HEK293T (cell line): ENCODE measurements around the gene RHOC.

Source experiments
- CTCF ChIA-PET: fragments of 350-600 bp; formaldehyde crosslinking; extraction: SDS; loops from one replicate; lab custom pipeline; 2021; ENCODE audit warnings: antibody characterized with exemption, inconsistent platforms; lab: Yijun Ruan, JAX
- POLR2A ChIA-PET: fragments of 350-600 bp; formaldehyde crosslinking; extraction: SDS; loops from one replicate; lab custom pipeline; 2020; ENCODE audit warnings: antibody characterized with exemption, inconsistent platforms; lab: Yijun Ruan, JAX
- DNase-seq: peaks from one replicate; pipeline ENCODE4 v3.0.0; 2012; ENCODE audit warnings: mixed read lengths; ENCODE audit errors: extremely low spot score
- ARNT ChIP-seq: fragments of 450-650 bp; IDR thresholded peaks from 2 replicates; pipeline ENCODE4 v1.6.1; 2017; ENCODE audit warnings: mild to moderate bottlenecking
- BHLHE40 ChIP-seq: fragments of 450-650 bp; IDR thresholded peaks from 2 replicates; pipeline ENCODE4 v1.6.1; 2016; ENCODE audit warnings: mild to moderate bottlenecking, moderate library complexity, borderline replicate concordance
- CTBP1 ChIP-seq: fragments of 450-650 bp; IDR thresholded peaks from 2 replicates; pipeline ENCODE4 v1.6.1; 2016; ENCODE audit warnings: borderline replicate concordance
- ELF4 ChIP-seq: fragments of 450-650 bp; IDR thresholded peaks from 2 replicates; pipeline ENCODE4 v1.6.1; 2017; ENCODE audit warnings: antibody characterized with exemption
- FOXA1 ChIP-seq: fragments of 450-650 bp; IDR thresholded peaks from 2 replicates; pipeline ENCODE4 v1.6.1; 2016; ENCODE audit warnings: mild to moderate bottlenecking
- FOXK2 ChIP-seq: fragments of 450-650 bp; IDR thresholded peaks from 2 replicates; pipeline ENCODE4 v1.6.1; 2016; ENCODE audit warnings: mild to moderate bottlenecking
- FOXM1 ChIP-seq: fragments of 450-650 bp; IDR thresholded peaks from 2 replicates; pipeline ENCODE4 v1.6.1; 2017; ENCODE audit warnings: mild to moderate bottlenecking, borderline replicate concordance
- HDGF ChIP-seq: fragments of 450-650 bp; IDR thresholded peaks from 2 replicates; pipeline ENCODE4 v1.6.1; 2017; ENCODE audit warnings: antibody characterized with exemption, borderline replicate concordance
- L3MBTL2 ChIP-seq: fragments of 450-650 bp; conservative IDR thresholded peaks from 2 replicates; pipeline ENCODE4 v1.6.1; 2016; ENCODE audit warnings: mild to moderate bottlenecking
- LEF1 ChIP-seq: fragments of 450-650 bp; IDR thresholded peaks from 2 replicates; pipeline ENCODE4 v1.6.1; 2017; ENCODE audit warnings: mild to moderate bottlenecking, borderline replicate concordance
- NFRKB ChIP-seq: fragments of 450-650 bp; IDR thresholded peaks from 2 replicates; pipeline ENCODE4 v1.6.1; 2016; ENCODE audit warnings: mild to moderate bottlenecking, moderate library complexity
- PKNOX1 ChIP-seq: fragments of 450-650 bp; IDR thresholded peaks from 2 replicates; pipeline ENCODE4 v1.6.1; 2016
- SP1 ChIP-seq: fragments of 450-650 bp; IDR thresholded peaks from 2 replicates; pipeline ENCODE4 v1.6.1; 2017
- SUZ12 ChIP-seq: fragments of 450-650 bp; IDR thresholded peaks from 2 replicates; pipeline ENCODE4 v1.6.1; 2016; ENCODE audit warnings: mild to moderate bottlenecking
- TARDBP ChIP-seq: fragments of 450-650 bp; IDR thresholded peaks from 2 replicates; pipeline ENCODE4 v1.6.1; 2016
- ZNF384 ChIP-seq: fragments of 450-650 bp; IDR thresholded peaks from 2 replicates; pipeline ENCODE4 v1.6.1; 2016

Gene RHOC

GRCh38 chr1:112695276-112695675 lies 11.7 kb downstream of the RHOC start:
- CTCF ChIA-PET = no interaction called here
- no peak for TF ChIP-seq HDGF
- TF ChIP-seq SP1 = no peak
- TF ChIP-seq SUZ12 = no peak
- TF ChIP-seq FOXM1 = no peak
- TF ChIP-seq ARNT = no peak
- TF ChIP-seq FOXK2 = no peak
- TF ChIP-seq TARDBP = no peak
- TF ChIP-seq LEF1 = no peak
- no peak for TF ChIP-seq L3MBTL2
- POLR2A ChIA-PET = interaction anchor here (1.4 kb wide), 1 partner anchor 20 kb away, joined by 4 read pairs; no protein-coding TSS in a partner anchor

GRCh38 chr1:112694363-112694929 lies 12.5 kb downstream of the RHOC start:
- CTCF ChIA-PET = no interaction called here
- TF ChIP-seq SP1 (no peak), TARDBP (no peak), HDGF (no peak), ELF4 (no peak), LEF1 (no peak), ZNF384 (no peak), ARNT (no peak), CTBP1 (no peak), PKNOX1 (no peak), FOXM1 (no peak), BHLHE40 (no peak), FOXA1 (no peak), SUZ12 (no peak), FOXK2 (no peak), NFRKB (no peak), L3MBTL2 (no peak)
- POLR2A ChIA-PET = interaction anchor here (1.0 kb wide), 1 partner anchor 8 kb away, joined by 4 read pairs; no protein-coding TSS in a partner anchor

More at GRCh38 chr1:112695276-112695675, 11.7 kb downstream of the RHOC start:
- no peak for DNase-seq

GRCh38 chr1:112693821-112694220 lies 13.1 kb downstream of the RHOC start:
- ChIA-PET CTCF (no interaction called here), POLR2A (interaction anchor here (1.0 kb wide), 1 partner anchor 9 kb away, joined by 4 read pairs; no protein-coding TSS in a partner anchor)
- no peak for DNase-seq
- TF ChIP-seq TARDBP (no peak), PKNOX1 (no peak), L3MBTL2 (no peak), ZNF384 (no peak), FOXA1 (no peak), FOXK2 (no peak), CTBP1 (no peak), NFRKB (no peak), HDGF (no peak)

More at GRCh38 chr1:112694363-112694929, 12.5 kb downstream of the RHOC start:
- DNase-seq = no peak

GRCh38 chr1:112692681-112693080 lies 14.2 kb downstream of the RHOC start:
- no peak for DNase-seq
- ChIA-PET CTCF (no interaction called here), POLR2A (no interaction called here)
- TF ChIP-seq ELF4 = no peak
- TF ChIP-seq SP1 = no peak
- TF ChIP-seq FOXK2 = no peak
- TF ChIP-seq LEF1 = no peak
- TF ChIP-seq BHLHE40 = no peak
- TF ChIP-seq NFRKB = no peak
- no peak for TF ChIP-seq L3MBTL2
- TF ChIP-seq TARDBP = no peak
- no peak for TF ChIP-seq FOXA1
- TF ChIP-seq CTBP1 = no peak
- no peak for TF ChIP-seq ZNF384
- no peak for TF ChIP-seq PKNOX1
- TF ChIP-seq SUZ12 = no peak
- no peak for TF ChIP-seq ARNT
- no peak for TF ChIP-seq HDGF
- no peak for TF ChIP-seq FOXM1

GRCh38 chr1:112689842-112690237 lies 17.1 kb downstream of the RHOC start:
- CTCF ChIA-PET = interaction anchor here (0.8 to 1.5 kb wide), 3 partner anchors 10 to 30 kb away, joined by 3 to 4 read pairs (median 3); partner anchors contain the start of gene MOV10

More at GRCh38 chr1:112689842-112690237, 17.1 kb downstream of the RHOC start:
- POLR2A ChIA-PET = interaction anchor here (1.4 to 2.3 kb wide), 2 partner anchors 10 to 15 kb away, joined by 5 to 11 read pairs; partner anchors contain the start of gene MOV10
- no peak for DNase-seq
- TF ChIP-seq TARDBP = no peak
- no peak for TF ChIP-seq HDGF
- TF ChIP-seq SP1 = no peak
- no peak for TF ChIP-seq FOXK2
- no peak for TF ChIP-seq FOXA1
- TF ChIP-seq LEF1 = no peak
- no peak for TF ChIP-seq FOXM1
- no peak for TF ChIP-seq ARNT
- no peak for TF ChIP-seq BHLHE40
- TF ChIP-seq ZNF384 = no peak
- TF ChIP-seq SUZ12 = no peak
- TF ChIP-seq L3MBTL2 = no peak
- no peak for TF ChIP-seq NFRKB
- no peak for TF ChIP-seq PKNOX1
